ENCODE results near the gene TSPAN9.
A peak's percentile ranks its signal among the peaks of the same experiment; 100 is the strongest.

Gene TSPAN9

DNA sequence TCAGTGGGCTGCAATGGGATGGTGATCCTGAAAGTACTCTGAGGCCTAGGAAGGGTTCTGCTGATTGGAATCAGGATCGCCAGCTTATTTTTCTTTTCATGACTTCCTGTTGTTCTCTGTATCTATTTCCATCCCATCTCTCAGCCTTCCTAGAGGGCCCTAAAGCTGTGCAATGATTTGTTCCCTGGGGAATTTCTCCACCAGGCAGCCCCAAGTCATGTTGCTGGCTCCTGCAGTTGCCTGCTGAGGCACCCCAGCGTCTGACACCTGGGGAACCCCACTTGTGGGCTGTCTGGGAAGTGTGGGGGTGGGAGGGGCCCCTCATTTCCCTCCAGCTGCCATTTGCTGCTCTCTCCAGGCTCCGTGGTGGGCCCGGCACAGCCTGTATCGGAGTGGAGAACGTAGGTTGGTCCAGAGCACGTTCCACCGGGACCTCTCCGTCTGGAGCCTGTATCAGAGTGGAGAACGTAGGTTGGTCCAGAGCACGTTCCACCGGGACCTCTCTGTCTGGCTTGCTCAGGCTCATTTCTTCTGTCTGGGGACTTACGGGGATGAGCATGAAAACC lies 138.3 kb downstream of the TSPAN9 start:
- DNase-seq, result no peak

DNA sequence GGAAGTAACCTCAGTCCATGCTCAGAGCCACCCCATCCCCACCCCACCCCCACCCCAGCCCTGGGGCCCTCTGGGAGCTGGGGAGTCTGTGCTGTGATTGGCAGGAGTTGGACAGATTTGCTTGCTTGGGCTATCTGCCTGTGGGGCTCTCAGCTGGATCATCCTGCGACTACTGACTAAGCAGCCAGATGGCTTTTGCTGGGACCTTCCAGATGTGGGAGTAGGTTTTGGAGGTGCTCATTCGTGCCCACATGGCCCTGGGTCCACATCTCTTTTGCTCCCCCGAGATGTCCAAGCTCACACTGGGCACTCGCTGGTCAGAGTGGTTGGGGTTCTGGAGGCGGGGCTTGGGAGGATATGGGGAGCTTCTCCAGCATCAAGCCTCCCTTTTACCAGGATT lies 138.9 kb downstream of the TSPAN9 start:
- DNase-seq, result no peak

DNA sequence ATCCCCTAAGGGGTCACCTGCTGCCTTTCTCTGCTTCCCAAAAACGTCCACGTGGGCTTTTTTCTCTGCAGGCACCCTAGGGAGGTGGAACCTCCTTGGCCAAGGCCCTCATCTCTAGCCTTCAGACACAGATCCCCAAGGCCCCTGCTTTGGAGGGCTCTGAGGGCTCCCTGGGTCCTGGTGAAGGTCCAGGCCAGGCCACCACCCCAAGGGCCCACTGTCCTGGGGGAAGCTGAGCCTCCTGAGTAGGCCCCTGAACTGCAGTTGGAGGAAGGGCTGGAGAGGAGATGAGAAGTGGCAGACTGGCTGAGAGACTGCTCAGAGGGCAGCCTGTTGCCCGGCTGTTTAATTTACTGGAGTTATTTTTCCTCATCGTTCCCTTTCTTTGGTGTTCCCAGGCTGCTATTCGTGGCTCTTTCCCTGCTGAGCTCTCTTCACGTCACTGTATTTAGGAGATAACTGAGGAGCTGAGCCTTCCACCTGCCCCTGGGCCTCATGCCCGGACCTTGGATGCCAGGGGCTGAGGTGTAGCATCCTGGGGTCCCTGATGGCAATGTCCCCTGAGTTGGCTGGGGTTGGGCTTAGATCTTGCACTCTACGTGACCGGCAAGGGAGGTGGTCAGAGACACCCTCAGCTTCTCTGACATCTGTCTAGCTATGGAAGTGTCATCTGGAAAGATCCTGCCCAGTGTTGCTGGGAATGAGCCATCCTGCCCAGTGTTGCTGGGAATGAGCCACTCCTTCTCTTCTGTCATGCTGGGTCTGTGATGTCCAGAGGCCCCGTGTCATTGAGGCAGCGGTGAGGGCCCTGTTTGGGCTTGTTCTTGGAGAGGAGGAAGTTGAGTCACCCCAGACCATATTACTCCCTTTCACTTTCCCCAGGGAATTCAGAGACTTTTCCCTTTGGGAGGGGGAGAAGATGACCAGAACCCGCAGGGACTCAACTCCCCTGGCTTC lies 139.8 kb downstream of the TSPAN9 start:
- no peak for DNase-seq

DNA sequence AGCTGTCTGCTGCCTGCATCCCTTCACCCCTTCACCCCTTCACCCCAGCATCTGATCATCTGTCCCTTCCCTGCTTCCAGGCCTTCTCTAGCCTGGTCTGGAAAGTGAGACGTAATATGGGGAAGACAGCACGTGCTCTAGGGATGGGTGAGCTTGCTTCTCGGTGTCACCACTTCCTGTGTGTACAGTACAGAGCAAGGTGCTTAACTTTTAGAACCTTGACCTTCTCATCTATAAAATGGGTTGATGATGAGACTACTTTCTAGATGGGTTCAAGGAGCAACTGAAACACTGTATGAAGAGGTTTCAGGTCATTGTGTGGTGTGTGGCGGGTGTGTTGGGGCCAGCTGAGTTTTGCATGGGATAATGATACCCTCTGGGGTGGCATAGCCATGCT lies 140.5 kb downstream of the TSPAN9 start:
- DNase-seq, result no peak

DNA sequence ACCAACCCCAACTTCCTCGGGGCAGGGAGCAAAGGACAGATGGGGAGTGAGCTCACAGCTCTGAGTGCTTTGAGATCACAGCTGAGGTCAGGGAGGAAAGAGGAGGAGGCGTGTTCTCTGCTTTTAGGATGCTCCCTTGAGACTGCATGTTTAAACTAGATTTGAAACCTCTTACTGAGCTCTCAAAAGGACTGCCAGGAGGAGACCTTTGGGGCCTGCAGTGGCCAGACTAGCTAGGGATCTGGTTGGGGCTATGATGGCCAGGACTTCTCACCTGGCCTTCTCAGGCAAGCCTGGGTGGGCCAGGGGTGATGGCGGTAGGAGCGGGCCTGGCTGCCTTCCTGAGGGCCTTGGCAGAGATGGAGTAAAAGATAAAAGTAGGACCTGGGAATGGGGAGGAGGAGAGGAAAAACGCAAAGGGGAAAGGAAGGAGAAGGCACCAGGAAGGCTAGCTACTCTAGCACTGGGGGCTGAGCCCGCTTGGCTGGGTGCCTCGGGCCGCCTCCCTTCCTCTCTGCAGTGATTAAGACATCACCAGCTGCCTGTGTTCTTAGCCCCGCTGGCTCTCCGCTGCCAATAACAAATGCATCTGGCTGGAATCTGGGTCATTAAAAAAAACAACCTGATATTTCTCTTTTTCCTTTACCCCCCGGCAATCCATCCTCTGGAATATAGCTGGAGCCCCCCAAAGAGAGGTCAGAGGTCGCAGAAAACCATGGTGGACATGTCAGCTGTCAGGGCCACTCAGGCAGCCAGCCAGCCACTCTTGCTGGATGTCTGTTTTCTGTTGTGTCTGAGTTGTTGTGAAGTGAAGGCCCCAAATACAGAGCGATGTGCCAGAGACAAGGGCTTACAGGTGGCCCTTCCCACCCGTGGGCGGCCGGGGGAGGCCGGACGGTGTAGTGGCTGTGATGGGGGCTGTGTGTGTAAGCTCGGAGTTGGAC lies 141.3 kb downstream of the TSPAN9 start:
- peak; percentile 42 for DNase-seq

DNA sequence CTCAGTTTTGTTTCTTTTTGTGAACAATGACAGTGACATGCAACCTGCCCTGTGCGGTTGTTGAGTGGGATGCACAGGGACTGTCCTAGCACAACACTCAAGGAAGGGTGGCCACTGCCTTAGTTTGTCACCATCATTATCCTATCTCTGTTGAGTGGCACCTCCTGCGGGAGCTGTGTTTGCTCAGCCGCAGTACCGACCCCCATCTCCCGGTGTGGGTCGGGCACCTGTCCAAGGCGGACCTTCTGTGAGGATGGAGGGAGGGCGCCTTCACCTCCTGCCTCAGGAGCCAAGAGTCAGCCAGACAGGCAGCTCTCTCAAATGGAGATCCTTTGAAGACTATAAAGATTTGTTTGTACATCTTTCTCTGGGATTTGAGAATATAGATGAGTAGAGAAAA lies 142.1 kb downstream of the TSPAN9 start:
- DNase-seq, result peak; percentile 55

DNA sequence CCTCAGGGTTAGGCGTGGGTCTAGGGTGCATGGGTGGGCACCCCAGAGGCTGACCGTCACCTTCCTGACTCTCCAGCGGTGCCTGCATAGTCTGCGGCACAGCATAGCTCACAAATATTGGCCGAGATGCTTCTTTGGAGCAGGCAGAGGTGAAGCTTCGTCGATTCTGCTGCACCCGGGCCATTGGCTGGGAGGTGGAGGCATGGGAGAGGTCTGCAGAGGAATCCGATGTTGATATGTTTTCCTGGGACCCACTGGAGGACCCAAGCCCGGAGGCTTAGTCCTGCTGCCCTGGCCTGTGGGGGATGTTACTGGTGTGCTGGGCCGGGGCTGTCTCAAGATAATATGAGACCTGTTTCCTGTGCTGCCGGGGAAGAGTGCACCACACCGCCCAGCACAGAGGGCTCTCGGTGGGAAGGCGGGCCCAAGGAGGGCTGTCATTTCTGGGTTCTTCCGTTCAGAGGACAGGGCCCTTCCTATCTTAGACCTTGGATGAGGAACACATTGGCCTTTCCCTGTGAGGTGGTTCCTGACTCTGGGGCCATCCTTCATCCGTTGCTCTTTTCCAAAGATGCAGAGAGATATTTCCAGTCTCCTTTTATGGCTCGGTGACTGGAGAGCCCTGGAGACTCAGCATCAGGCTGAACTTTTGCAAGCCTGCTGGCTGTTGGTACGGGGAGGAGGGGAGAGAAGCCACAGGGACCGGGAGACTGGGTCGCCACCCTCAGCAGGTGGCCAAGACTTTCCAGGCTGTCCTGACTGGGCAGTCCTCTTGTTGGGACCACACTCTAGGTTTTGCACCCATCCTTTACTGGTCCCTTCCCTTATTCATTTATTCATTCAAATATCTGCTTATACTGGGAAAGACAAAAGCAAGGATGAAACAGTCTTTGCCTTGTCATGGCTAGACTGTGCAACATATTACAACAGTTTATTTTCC lies 143.5 kb downstream of the TSPAN9 start:
- no peak for DNase-seq

DNA sequence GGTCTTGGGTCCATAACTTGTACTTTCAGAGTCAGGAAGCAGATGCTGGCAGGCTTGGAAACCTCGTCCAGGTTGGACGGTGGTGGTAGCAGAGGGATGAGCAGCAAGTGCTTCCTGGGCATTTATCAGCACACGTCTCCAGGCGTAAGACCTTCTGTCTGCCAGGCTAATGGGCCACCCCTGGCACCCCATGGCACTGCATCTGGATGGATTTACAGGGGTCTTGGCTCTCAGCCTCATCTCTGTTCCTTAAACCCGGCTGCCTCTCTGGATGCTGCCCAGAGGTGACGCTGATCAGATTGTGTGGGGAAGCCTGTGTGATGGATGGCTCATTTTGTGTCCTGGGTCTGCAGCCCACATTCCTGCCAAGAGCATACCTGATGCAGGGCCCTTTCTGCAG lies 145.1 kb downstream of the TSPAN9 start:
- DNase-seq, result no peak

DNA sequence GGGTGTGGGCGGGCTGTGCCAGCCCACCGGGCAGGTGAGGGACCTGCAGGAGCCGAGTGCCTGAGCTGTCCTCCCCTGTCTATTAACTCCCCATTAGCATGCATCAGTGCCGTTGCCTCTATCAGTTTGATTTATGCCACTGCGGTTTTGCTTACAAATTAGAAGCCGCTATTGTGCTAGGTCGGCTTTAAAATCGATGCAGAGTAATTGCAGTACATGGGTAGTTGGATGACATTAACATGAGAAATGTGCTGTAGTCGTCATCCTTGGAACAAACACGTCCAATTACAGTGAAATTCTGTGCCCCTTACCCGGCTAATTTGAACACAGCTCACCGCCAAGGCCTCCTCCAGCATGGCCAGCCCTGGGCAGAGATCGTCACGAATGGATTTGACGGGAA lies 145.8 kb downstream of the TSPAN9 start:
- peak; percentile 22 for DNase-seq

DNA sequence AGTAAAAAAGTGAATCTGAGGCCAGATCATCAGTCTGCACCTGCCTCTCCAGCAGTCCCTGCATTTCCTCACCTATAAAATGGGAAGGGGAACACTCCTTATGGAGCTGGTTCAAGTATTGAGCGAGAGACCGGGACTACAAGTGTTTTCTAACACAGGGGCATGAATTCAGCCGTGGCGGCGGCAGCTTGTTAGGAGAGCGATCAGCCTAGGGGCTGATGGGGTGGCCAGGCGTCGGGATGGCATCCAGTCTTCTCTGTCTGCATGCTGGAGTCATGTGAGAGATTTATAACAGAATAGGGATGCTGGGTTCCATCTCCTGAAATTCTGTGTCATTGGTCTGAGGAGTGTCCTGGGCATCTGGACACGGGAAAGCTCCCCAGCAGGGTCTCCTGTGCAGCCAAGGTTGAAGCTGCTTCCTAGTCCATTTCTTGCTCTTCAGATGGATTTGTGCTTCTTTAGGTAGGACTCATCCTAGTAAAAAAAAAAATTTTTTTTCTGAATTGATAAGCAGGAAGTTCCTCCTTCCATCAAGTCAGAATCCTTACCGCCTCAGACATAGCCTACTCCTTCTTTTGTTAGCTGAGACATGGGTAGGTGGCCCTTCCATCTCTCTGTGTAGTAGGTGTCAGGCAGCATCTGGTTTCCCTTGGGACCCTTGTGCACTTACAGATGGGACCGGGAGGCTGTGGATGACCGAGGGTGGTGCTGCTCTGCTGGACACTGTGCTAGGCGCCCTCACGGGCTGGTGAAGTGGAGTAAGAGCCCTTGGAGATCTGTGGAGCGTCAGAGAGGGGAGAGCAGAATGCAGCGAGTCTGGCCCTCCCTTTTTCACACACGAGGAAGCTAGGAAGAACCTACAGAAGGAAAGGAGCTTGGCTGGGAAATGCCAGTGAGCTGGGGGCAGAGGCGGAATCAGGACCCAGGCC lies 146.7 kb downstream of the TSPAN9 start:
- peak; percentile 34 for DNase-seq

DNA sequence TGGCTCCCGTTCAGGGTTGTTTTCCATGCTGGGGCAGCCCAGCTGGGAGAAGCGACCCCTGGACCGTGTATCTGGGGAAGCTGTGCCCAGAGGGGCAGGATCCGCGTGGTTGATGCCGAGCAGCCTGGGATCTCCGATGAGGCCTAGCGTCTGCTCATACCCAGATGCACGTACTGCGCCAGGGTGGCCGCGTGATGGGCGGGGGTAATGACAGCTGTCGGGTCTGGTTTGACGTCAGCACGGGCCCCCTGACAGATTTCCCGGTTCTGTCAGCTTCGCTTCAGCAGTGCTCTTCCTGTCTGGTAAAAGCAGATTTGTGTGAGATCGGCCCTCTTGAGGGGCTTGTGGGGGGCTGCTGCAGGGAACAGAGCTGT lies 147.3 kb downstream of the TSPAN9 start:
- no peak for DNase-seq

DNA sequence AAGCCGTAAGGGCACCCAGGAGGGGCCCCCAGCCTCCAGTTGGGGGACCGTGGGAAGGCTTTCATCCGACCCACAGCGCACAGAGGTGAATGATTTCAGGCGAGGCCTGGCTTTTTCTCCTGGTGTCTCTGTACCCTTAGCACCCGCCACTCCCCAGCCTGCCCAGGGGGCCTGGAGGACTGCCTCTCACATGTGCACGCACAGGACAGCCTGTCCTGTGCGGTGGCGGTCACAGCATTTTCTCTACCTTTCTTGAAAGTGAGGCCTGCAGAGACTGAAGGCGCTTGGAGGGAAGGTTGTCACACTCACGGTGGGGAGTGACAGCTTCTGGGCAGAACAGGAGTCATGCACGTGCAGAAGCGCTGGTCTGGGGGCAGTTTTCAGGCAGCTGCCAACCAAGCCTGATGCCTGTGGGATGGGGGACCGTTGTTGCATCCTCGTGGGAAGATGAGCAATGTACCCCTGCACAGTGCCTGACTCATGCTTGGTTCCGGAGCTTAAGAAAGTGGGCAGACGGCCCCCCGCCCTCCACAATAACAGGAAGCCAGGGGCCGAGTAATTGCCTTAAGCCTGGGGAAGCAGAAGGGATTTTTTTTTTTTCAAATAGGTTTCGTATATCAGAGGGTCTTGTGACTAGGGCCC lies 148.1 kb downstream of the TSPAN9 start:
- no peak for DNase-seq

DNA sequence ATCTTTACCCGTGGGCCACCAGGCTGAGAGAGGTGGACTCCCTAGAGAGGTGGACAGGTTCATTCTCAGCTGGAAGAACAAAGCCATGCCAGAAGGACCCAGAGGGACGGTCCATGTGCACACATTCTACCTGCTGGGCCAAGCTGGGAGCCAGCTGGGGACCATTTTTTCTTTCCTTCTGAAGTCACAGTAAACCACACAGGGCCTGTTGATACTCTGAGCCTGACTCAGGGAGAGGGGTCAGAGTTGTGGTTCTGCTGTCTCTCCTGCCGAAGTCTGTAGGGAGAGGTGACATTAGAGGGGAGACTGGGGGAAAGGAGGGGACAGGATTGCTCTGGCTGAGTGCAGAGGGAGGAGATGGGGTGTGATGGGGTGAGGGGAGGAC lies 148.6 kb downstream of the TSPAN9 start:
- no peak for DNase-seq

DNA sequence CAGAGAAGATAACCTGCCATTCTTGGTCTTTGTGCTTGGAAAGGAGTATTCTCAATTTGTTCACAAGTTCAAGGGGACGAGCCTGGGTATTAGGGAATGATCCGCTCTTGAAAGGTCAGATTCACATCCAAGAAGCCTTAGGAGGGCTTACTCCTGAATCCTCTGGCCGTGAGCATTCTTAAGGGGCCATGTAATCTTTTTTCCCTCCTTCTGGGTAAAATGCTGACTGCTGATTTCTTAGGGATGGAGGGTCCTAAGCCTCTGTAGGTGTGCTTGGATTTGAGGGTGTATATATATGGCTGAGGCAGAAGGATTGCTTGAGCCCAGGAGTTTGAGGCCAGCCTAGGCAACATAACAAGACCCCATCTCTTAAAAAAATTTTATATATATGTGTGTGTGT lies 149.1 kb downstream of the TSPAN9 start:
- no peak for DNase-seq

DNA sequence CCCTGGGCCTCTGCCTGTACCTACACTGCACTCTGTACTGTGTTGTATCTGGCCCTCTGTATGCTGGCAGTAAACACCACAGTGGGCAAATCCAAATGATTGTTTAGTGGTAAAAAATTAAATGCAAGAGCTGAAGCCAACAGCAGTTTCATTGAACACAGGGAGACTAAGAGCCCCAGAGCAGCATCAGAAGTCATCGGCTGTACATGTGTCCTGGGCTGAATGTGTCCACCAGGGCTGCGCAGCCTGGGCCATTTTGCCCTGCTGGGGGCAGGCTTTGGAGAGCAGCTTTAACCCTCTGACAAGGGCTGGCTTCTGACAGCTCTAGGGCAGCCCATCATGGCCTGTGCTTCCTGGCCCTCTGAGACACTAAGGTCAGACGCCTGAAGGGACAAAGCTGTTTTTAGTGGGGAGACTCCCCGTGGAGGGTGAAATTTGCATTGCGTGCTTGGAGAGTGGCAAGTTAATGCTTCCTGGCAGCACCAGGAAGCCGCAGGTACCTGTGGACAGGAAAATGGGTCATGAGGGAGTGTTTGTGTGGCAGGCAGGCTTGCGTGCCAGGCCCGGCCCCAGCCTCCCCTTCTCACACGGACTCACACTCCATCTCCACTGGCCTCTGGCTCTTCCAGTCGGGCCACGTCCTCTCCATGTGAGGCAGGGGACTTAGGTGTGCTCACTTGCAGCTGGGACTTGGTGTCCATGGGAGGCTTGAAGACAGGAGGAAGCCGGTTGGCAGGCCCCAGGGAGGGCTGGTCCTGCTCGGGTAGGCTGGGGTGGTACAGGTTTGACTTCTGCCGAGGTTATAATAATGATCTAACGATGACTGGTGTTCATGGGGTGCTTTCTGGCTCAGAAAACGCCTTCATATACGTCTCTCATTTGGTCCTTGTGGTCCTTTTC lies 150.1 kb downstream of the TSPAN9 start:
- no peak for DNase-seq

DNA sequence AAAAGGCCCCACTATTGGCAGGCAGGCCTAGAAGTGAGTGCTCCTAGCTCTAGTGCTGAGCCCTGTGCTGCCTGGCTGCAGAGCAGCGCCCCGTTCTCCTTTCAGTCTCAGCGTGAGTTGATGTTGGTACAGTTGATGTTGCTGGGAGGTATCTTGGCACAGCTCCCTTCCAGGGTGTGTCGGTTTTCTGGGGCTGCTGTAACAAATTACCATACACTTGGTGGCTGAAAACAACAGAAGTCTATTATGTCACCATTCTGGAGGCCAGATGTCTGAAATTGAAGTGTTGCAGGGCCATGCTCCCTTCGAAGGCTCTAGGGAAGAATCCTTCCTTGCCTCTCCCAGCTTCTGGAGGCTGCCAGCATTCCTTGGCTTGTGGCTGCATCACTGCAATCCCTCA lies 151.4 kb downstream of the TSPAN9 start:
- no peak for DNase-seq

DNA sequence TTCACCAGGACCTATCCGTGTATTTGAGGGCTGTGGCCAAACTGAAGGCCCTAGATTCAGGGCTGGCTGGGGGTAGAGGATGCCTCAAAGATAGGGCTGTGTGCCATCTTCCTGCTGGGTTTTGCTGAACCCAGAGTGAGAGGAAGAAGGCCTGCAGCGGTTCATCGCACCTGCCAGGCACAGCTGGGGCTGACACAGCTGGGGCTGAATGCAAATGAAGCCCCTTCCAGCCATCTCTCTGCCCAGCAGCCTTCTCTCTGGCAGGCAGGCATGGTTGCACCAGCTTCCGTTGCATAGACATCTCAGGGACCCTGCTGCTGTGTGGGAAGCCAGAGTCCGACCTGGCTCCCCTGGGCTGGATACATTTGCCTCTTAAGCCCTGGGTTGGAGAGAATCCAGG lies 152.4 kb downstream of the TSPAN9 start:
- DNase-seq, result no peak

DNA sequence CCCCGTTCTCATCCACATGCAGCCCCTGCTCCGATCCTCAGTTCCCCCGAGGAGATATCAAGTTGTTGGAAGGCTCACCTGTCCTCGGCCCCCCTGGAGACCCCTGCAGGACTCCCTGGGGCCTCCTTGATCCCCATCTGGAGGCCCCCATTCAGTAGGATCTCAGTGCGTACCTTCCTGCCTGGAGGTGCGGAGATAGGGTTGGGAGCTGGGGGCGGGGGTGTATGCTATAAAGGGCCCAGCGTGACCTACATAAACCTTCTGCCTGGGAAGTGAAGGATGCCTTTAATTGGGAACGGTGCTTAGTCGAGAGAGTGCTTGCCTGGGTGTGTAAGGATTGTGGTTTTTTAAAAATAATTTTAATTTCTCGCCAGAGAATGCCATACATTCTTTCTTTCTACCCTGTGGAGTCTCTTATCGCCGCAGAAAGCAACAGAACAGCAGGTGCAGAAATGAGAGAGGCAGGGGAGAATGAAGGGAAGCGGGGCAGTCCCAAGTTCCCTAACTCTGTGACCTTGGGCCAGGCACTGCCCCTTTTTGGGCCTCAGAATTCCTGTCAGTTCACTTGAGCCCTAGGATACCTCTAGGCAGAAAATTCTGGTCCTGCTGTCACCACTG lies 153.7 kb downstream of the TSPAN9 start:
- DNase-seq, result no peak

DNA sequence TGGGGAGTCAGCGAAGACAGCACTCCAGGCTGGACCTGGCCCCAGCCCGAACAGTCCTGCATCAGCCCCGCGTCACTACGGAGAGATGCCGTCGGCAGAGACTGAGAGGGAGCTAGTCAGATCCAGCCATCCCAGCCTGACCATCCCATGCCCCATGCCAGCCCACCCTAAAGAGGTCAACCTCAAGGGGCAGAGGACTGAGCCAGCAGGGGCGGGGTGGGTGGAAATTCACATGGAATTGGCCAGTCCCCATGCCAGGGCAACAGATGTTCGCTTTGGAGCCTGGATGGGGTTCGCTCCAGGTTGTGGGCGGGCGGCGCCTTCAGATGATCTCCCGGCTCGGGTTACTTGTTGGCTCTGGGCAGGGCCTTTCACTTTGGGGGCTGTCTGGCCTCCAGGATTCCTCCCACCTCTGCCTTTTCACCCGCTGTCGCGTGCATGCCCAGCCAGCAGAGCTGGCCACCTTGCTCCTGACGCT lies 154.3 kb downstream of the TSPAN9 start:
- no peak for DNase-seq

Data from NCI-H510A treated with DMSO at 0.1 percent for 48 hours (cell line).